ENCODE results near the gene ADGRB2.
A peak's percentile ranks its signal among the peaks of the same experiment; 100 is the strongest.

The ADGRB2 gene

GRCh38 chr1:31702836-31703404, 61.2 kb downstream of the ADGRB2 start:
- Mint-ChIP-seq H3K36me3 (no peaks in the 10 kb centered on the region), H3K4me3 (no peak overlapping the region), H3K9me3 (no peaks in the 10 kb centered on the region), H3K4me1 (peaks cover 36 to 50% of the 10 kb centered on the region in 2 donors), H3K27ac (no peak overlapping the region), H3K27me3 (peaks cover 39 to 62% of the 10 kb centered on the region in 2 donors)
- no peak for DNase-seq
- no peak for ATAC-seq (replicated peaks)

DNA sequence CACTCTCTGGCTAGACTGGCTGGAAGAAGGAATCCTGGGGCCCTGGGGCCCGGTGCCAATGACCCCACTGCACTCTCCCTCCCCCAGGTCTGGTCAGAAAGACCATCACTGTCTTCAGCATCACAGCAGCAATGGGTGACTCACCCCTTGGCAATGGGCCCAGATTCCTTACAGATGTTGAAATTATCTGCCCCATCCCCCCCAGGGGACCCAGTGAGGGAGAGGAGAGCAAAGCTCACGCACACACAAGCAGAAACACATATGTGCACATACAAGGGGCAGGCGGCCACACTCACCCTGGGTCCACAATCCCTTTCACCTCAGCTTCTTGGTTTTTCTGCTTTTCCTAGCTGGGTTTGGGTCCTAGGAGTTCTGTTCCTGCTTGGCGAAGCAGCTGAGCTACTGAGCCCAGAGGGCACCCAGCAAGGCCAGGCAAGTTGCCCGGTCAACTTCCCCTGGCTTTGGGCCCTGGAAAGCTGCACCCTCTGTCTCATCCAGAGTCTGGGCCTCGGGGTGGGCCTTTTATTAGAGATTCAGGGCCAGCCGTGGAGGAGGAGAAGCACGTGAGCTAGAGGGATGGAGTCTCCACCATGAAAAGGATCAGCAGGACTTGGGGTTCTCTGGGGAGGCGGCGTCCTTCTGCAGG, 62.9 kb downstream of the ADGRB2 start:
- Mint-ChIP-seq H3K36me3 (no peaks in the 10 kb centered on the region), H3K9me3 (no peaks in the 10 kb centered on the region), H3K4me3 (no peak overlapping the region), H3K27me3 (peaks cover 27 to 49% of the 10 kb centered on the region in 2 donors), H3K27ac (no peak overlapping the region), H3K4me1 (peaks cover 24 to 36% of the 10 kb centered on the region in 2 donors)
- no peak for ATAC-seq (replicated peaks)
- no peak for DNase-seq

- H3K36me3 Mint-ChIP-seq = no peaks in the 10 kb centered on the region
- ATAC-seq (replicated peaks) (no peak), DNase-seq (no peak)
- no peak overlapping the region for H3K4me3 Mint-ChIP-seq
- peaks cover 24 to 49% of the 10 kb centered on the region in 2 donors for H3K27me3 Mint-ChIP-seq
- H3K9me3 Mint-ChIP-seq = no peaks in the 10 kb centered on the region
- H3K4me1 Mint-ChIP-seq = peaks cover 20 to 32% of the 10 kb centered on the region in 2 donors
- no peak overlapping the region for H3K27ac Mint-ChIP-seq
These were observed 63.6 kb downstream of the ADGRB2 start for GRCh38 chr1:31700468-31701090.

DNA sequence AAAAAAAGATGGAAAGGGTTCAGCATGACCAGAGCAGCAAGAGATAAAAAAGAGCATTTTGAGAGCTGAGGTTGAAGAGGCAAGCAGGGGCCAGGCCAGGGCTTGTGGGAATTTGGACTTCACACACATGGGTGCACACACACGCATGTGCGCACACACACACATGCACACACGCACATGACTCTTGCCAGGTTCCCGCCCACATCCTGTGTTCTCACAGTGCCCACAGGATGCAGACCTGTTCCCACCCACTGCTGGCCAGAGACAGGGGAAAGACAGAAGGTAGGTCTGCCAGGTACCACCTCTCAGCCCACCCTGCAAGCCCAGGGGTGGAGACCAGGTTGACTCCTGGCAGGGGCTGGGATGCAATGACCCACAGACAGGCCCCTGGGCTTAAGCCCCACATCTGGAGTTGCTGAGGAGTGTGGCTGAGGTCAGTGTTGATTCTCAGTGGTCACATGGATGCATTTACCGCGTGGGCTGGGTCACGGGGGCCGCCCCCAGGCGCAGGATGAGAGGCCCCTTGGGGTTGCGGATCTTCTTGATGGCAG, 64.7 kb downstream of the ADGRB2 start:
- H3K27me3 Mint-ChIP-seq = peaks cover 15 to 39% of the 10 kb centered on the region in 2 donors
- H3K36me3 Mint-ChIP-seq = no peaks in the 10 kb centered on the region
- ATAC-seq (replicated peaks) (peak; percentile 58 to 65), DNase-seq (no peak)
- no peak overlapping the region for H3K27ac Mint-ChIP-seq
- no peaks in the 10 kb centered on the region for H3K9me3 Mint-ChIP-seq
- no peak overlapping the region for H3K4me3 Mint-ChIP-seq
- peaks cover 9 to 20% of the 10 kb centered on the region in 2 donors for H3K4me1 Mint-ChIP-seq

DNA sequence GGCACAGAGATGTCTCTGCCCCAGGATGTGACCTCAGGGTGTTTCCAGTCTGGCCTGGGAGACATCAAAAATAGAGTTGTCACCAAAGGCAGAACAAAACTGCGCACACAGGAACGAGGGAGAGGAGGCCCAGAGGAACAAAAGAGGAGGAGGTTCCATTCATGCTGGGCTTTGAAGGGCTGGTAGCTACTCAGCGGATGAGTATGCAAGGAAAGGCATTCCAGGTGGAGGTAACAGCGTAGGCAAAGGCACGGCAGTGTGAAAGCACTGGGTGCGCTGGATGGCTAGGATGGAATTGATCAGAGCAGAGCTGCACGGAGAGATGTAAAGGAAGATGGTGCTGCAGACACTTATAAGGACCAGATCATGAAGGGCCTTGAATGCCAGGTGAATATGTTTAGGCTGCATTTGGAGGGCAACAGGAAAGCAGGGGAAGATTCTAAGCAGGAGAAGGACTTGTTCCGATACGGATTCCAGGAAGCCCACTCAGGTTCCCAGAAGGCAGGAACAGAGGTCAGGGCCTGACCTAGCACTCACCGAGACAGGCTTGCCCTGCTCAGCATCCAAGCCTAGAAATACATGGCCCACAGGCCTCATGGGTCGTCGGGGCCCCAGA, 66.7 kb downstream of the ADGRB2 start:
- ATAC-seq (replicated peaks) = no peak

DNA sequence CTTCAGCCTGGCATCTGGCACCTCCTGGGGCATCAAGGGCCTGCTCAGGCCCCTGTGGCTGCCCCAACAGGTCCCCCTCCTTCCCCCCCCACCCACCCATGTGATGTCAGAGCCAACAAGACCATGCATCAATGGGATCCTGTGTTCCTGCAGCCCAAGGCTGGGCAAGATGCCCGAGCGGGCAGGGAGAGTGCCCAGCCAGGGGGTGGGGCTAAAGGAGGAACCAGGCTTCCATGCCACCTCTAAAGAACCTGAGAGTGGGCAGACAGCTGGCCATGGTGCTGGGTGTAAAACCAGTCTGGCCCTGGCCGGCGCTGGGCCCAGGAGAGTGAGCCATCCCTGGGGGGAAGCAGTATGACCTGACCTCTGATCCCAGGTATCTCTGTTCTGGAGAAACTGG, 67.9 kb downstream of the ADGRB2 start:
- no peak for ATAC-seq (replicated peaks)

More for the DNA sequence above, 66.7 kb downstream of the ADGRB2 start:
- Mint-ChIP-seq H3K27me3 (peaks cover 4 to 25% of the 10 kb centered on the region in 2 donors), H3K36me3 (no peaks in the 10 kb centered on the region), H3K27ac (peak overlapping the region; percentile 21), H3K9me3 (no peaks in the 10 kb centered on the region), H3K4me3 (no peak overlapping the region), H3K4me1 (peaks cover 7 to 11% of the 10 kb centered on the region in 2 donors)
- no peak for DNase-seq

GRCh38 chr1:31695327-31695726, 68.8 kb downstream of the ADGRB2 start:
- DNase-seq (no peak), ATAC-seq (replicated peaks) (no peak)
- Mint-ChIP-seq H3K4me3 (no peak overlapping the region), H3K27me3 (peaks cover 4 to 12% of the 10 kb centered on the region in 2 donors), H3K27ac (no peak overlapping the region), H3K4me1 (peaks cover 4 to 11% of the 10 kb centered on the region in 2 donors), H3K36me3 (no peaks in the 10 kb centered on the region), H3K9me3 (no peaks in the 10 kb centered on the region)

More for the DNA sequence above, 67.9 kb downstream of the ADGRB2 start:
- peaks cover 4 to 20% of the 10 kb centered on the region in 2 donors for H3K27me3 Mint-ChIP-seq
- H3K36me3 Mint-ChIP-seq = no peaks in the 10 kb centered on the region
- peaks cover 7 to 11% of the 10 kb centered on the region in 2 donors for H3K4me1 Mint-ChIP-seq
- no peak overlapping the region for H3K4me3 Mint-ChIP-seq
- no peak for DNase-seq
- no peaks in the 10 kb centered on the region for H3K9me3 Mint-ChIP-seq
- H3K27ac Mint-ChIP-seq = no peak overlapping the region

- peaks cover 4 to 12% of the 10 kb centered on the region in 2 donors for H3K27me3 Mint-ChIP-seq
- H3K36me3 Mint-ChIP-seq = no peaks in the 10 kb centered on the region
- peaks cover 4 to 11% of the 10 kb centered on the region in 2 donors for H3K4me1 Mint-ChIP-seq
- ATAC-seq (replicated peaks) = no peak
- no peak overlapping the region for H3K27ac Mint-ChIP-seq
- no peak overlapping the region for H3K4me3 Mint-ChIP-seq
- H3K9me3 Mint-ChIP-seq = no peaks in the 10 kb centered on the region
- no peak for DNase-seq
These were observed 69.2 kb downstream of the ADGRB2 start for GRCh38 chr1:31694964-31695313.

GRCh38 chr1:31694069-31694963, 69.8 kb downstream of the ADGRB2 start:
- no peak overlapping the region for H3K27ac Mint-ChIP-seq
- no peak for ATAC-seq (replicated peaks)
- no peak for DNase-seq
- no peaks in the 10 kb centered on the region for H3K36me3 Mint-ChIP-seq
- peaks cover 4 to 11% of the 10 kb centered on the region in 2 donors for H3K27me3 Mint-ChIP-seq
- peaks cover 4 to 6% of the 10 kb centered on the region in 2 donors for H3K4me1 Mint-ChIP-seq
- H3K4me3 Mint-ChIP-seq = no peak overlapping the region
- H3K9me3 Mint-ChIP-seq = no peaks in the 10 kb centered on the region

DNA sequence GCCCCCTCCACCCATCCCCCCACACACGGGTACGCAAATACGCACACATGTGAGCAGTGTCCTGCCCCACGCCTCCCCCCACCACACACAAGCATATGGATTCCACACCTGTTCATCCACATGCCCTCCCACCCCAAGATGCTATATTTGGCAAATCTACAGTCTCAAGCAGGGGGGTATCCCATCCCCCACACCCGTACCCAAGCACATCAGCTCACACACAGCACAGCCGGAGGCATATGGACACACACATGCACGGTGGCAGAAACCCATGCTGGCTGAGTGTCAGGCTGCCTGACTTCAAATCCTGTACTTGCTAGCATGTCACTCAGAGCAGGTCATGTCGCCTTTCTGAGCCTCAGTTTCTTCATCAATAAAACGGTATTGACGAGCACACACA, 70.9 kb downstream of the ADGRB2 start:
- ATAC-seq (replicated peaks) = no peak
- H3K9me3 Mint-ChIP-seq = no peaks in the 10 kb centered on the region
- DNase-seq = no peak
- H3K27ac Mint-ChIP-seq = no peak overlapping the region
- H3K4me1 Mint-ChIP-seq = peaks cover 0 to 3% of the 10 kb centered on the region in 2 donors
- no peaks in the 10 kb centered on the region for H3K36me3 Mint-ChIP-seq
- H3K27me3 Mint-ChIP-seq = peaks cover 8 to 11% of the 10 kb centered on the region in 2 donors
- no peak overlapping the region for H3K4me3 Mint-ChIP-seq

DNA sequence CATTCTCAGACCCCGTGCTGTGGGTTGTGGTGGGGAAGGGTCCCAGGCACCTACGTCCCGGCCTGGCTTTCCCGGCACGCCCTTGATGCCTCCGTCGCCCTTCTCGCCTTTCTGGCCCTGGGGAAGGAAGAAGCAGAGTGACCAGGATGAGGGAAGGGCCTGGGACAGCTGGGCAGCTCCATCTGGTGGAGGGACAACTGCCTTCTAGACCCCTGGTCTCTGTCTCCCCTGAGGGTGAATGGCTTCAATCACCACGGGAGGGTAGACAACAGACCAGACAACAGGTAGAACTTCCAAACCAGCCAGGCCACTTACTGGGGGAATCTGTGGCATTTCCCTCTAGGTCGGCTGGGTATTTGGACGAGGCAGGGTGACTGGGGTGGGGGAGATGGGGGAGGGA, 72.2 kb downstream of the ADGRB2 start:
- ATAC-seq (replicated peaks) = no peak
- Mint-ChIP-seq H3K27ac (no peak overlapping the region), H3K4me3 (no peak overlapping the region), H3K9me3 (no peaks in the 10 kb centered on the region), H3K4me1 (peaks cover 0 to 5% of the 10 kb centered on the region in 2 donors), H3K36me3 (no peaks in the 10 kb centered on the region), H3K27me3 (peaks cover 13 to 14% of the 10 kb centered on the region in 2 donors)
- no peak for DNase-seq

- Mint-ChIP-seq H3K9me3 (no peaks in the 10 kb centered on the region), H3K27ac (no peak overlapping the region), H3K4me1 (peaks cover 0 to 5% of the 10 kb centered on the region in 2 donors), H3K36me3 (no peaks in the 10 kb centered on the region), H3K27me3 (peaks cover 18 to 19% of the 10 kb centered on the region in 2 donors), H3K4me3 (no peak overlapping the region)
- DNase-seq = no peak
- no peak for ATAC-seq (replicated peaks)
These were observed 72.7 kb downstream of the ADGRB2 start for GRCh38 chr1:31691446-31691845.

DNA sequence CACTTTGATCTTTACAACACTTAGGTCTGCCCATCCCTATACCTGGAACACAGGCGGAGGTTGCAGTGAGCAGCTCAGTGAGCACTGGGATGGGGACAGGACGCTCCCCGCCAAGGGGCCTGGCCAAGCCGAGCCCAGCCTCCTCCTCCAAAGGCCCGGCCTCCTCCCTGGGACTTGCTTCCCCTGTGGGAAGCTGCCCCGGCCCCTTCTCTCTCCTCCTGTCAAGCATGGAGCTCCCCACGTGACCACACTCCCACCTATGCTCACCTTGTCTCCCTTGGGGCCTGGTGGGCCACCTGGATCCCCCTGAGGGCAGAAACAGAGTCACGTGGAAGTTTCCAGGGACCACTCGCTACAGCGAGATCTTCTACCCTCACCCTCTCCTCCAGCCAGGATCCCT, 73.2 kb downstream of the ADGRB2 start:
- no peak for ATAC-seq (replicated peaks)
- H3K36me3 Mint-ChIP-seq = no peaks in the 10 kb centered on the region
- H3K4me1 Mint-ChIP-seq = peaks cover 0 to 5% of the 10 kb centered on the region in 2 donors
- H3K27ac Mint-ChIP-seq = no peak overlapping the region
- no peak overlapping the region for H3K4me3 Mint-ChIP-seq
- peaks cover 21 to 22% of the 10 kb centered on the region in 2 donors for H3K27me3 Mint-ChIP-seq
- no peak for DNase-seq
- no peaks in the 10 kb centered on the region for H3K9me3 Mint-ChIP-seq

GRCh38 chr1:31689854-31690253, 74.3 kb downstream of the ADGRB2 start:
- DNase-seq = no peak
- H3K4me3 Mint-ChIP-seq = no peak overlapping the region
- peaks cover 0 to 5% of the 10 kb centered on the region in 2 donors for H3K4me1 Mint-ChIP-seq
- H3K9me3 Mint-ChIP-seq = no peaks in the 10 kb centered on the region
- H3K27ac Mint-ChIP-seq = no peak overlapping the region
- H3K27me3 Mint-ChIP-seq = peaks cover 25 to 26% of the 10 kb centered on the region in 2 donors
- ATAC-seq (replicated peaks) = no peak
- no peaks in the 10 kb centered on the region for H3K36me3 Mint-ChIP-seq
